C4-2B (cell line): Measurements from ENCODE around the gene ARNT2.

Source experiments
- H3K27ac ChIP-seq: fragments of 450-650 bp; 2 replicates; pipeline ENCODE4 v1.5.1; 2017
- CTCF ChIP-seq: fragments of 450-650 bp; conservative IDR thresholded peaks from 2 replicates; pipeline ENCODE4 v1.5.1; 2017; ENCODE audit warnings: mild to moderate bottlenecking
- ZFX ChIP-seq: fragments of 450-650 bp; IDR thresholded peaks from 2 replicates; pipeline ENCODE4 v1.6.1; 2017

Gene ARNT2

GRCh38 chr15:80593486-80594030 is 189.4 kb downstream of the ARNT2 start:
- H3K27ac ChIP-seq: no peak overlapping the region
- TF ChIP-seq ZFX: no peak
- no peak for TF ChIP-seq CTCF

GRCh38 chr15:80594091-80594889 is 190.1 kb downstream of the ARNT2 start:
- no peak overlapping the region for H3K27ac ChIP-seq
- TF ChIP-seq CTCF: no peak
- TF ChIP-seq ZFX: no peak

- TF ChIP-seq CTCF: no peak
- TF ChIP-seq ZFX: no peak
- no peak overlapping the region for H3K27ac ChIP-seq
Measured at GRCh38 chr15:80595396-80595795, 191.2 kb downstream of the ARNT2 start.

GRCh38 chr15:80596521-80596976 is 192.4 kb downstream of the ARNT2 start:
- H3K27ac ChIP-seq: no peak overlapping the region
- no peak for TF ChIP-seq ZFX
- no peak for TF ChIP-seq CTCF

GRCh38 chr15:80597076-80597475 is 192.9 kb downstream of the ARNT2 start:
- no peak for TF ChIP-seq CTCF
- TF ChIP-seq ZFX: no peak
- H3K27ac ChIP-seq: no peak overlapping the region

- no peak overlapping the region for H3K27ac ChIP-seq
- no peak for TF ChIP-seq CTCF
- TF ChIP-seq ZFX: no peak
Measured at GRCh38 chr15:80599359-80599758, 195.2 kb downstream of the ARNT2 start.

GRCh38 chr15:80600626-80601025 is 196.4 kb downstream of the ARNT2 start:
- no peak; the same call in none of the 2 replicates for TF ChIP-seq CTCF
- TF ChIP-seq ZFX: no peak

More at GRCh38 chr15:80600626-80601025, 196.4 kb downstream of the ARNT2 start:
- H3K27ac ChIP-seq: no peak overlapping the region
